Choroid plexus epithelial cell (primary cell): ENCODE results near the gene PHYH.
"Not testable (repeated sequence)": the region's sequence is repeated elsewhere in the genome, so short reads cannot be mapped to it uniquely, and the experiment has no call there.

Experiments
- DNase-seq: peaks from one replicate; pipeline ENCODE4 v3.0.0-alpha.2; 2010; ENCODE audit warnings: low read depth
- H3K4me3 ChIP-seq: 2 replicates; pipeline ENCODE4 v1.5.1; 2011; ENCODE audit warnings: low read depth, mild to moderate bottlenecking, control low read depth, low read length, moderate library complexity
- TF ChIP-seq, protein P1 (sequence below): conservative IDR thresholded peaks from 2 replicates; pipeline ENCODE4 v1.5.1; 2011; ENCODE audit warnings: low read depth, mild to moderate bottlenecking, control low read depth, inconsistent platforms, low read length, moderate library complexity

The PHYH gene

DNA sequence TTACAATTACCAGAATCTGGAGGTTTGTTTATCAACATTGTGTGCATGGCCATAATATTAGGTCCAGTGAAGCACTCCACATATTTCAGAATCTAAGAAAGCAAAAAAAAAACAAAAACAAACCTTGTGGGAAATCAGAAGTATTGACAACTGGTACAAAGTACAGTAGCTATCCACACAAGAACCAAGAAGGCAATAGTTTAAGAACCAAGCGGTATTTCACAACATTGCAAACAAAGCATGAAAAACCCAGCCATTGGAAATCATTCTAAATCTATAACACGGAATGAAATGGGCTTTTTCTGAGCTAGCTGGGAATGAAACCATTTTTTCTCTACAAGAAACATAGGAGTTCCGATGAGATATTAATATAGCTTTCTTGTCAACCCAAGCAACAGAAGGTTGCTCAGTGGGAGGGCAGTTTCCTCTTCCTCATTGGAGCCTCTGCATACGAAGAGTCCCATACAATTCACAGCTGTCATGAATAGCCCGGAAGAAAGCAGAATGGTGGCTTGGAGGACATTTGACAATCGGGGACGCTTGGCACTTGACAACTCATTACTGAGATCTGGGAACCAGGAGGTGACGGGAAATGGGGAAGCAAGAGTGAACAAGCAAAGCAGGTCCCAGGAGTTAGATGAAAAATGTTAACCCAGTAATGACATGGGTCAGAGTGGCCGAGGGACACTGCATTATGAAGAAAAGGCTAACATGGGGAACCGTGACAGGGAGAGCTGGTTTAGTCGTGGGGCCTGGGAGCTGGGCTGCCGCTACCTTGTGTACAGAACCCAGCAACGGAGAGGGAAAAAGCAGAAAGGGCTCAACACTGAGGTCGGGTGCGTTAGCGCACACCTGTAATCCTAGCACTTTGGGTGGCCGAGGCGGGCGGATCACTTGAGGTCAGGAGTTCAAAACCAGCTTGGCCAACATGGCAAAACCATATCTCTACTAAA is 7.8 kb downstream of the PHYH start:
- no peak overlapping the region for H3K4me3 ChIP-seq
- TF ChIP-seq, protein P1, sequence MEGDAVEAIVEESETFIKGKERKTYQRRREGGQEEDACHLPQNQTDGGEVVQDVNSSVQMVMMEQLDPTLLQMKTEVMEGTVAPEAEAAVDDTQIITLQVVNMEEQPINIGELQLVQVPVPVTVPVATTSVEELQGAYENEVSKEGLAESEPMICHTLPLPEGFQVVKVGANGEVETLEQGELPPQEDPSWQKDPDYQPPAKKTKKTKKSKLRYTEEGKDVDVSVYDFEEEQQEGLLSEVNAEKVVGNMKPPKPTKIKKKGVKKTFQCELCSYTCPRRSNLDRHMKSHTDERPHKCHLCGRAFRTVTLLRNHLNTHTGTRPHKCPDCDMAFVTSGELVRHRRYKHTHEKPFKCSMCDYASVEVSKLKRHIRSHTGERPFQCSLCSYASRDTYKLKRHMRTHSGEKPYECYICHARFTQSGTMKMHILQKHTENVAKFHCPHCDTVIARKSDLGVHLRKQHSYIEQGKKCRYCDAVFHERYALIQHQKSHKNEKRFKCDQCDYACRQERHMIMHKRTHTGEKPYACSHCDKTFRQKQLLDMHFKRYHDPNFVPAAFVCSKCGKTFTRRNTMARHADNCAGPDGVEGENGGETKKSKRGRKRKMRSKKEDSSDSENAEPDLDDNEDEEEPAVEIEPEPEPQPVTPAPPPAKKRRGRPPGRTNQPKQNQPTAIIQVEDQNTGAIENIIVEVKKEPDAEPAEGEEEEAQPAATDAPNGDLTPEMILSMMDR, result no peak
- DNase-seq, result no peak

DNA sequence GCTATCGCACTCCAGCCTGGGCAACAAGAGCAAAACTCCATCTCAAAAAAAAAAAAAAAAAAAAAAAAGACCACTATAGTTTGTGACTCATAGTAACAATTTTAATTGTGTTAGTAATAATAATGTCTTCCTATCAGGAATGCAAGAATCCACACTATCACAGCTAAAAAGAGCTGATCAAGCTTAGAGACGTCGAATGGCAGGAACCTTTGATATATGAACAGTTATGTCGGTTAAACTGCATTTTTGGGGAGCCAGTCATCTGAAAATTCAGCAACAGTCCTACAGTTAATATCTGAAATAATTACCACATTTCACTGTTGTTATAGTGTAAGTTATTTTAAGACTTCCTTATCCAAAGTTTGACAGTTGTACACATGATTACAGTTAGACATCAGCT is 8.8 kb downstream of the PHYH start:
- no peak overlapping the region for H3K4me3 ChIP-seq
- TF ChIP-seq, protein P1, result no peak
- no peak for DNase-seq

DNA sequence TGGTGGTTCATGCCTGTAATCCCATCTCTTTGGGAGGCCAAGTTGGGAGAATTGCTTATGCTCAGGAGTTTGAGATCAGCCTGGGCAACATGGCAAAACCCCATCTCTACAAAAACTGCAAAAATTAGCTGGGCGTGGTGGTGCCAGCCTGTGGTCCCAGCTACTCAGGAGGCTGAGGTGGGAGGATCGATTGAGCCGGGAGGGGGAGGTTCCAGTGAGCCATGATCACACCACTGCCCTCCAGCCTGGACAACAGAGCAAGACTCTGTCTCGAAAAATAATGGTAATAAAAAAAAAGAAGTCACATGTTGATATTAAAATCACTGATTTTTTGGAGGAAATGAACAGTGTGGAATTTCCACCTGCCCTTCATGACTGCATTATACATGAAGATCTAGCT is 15.8 kb downstream of the PHYH start:
- H3K4me3 ChIP-seq, result no peak overlapping the region
- no peak for DNase-seq

DNA sequence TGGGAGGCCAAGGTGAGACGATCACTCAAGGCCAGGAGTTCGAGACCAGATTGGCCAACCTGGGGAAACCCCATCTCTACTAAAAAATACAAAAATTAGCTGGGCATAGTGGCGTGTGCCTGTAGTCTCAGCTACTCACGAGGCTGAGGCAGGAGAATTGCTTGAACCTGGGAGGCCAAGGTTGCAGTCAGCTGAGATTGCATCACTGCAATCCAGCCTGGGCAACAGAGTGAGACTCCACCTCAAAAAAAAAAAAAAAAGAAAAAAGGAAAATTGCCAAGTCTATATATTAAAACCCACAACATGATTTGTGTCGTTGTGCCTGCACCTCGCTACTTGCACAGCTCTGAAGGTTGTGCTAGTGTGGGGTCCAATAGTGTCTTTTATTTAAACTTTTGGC is 17.5 kb downstream of the PHYH start:
- DNase-seq, H3K4me3 ChIP-seq: not testable (repeated sequence)

More for the DNA sequence above, 15.8 kb downstream of the PHYH start:
- TF ChIP-seq, protein P1, result no peak

DNA sequence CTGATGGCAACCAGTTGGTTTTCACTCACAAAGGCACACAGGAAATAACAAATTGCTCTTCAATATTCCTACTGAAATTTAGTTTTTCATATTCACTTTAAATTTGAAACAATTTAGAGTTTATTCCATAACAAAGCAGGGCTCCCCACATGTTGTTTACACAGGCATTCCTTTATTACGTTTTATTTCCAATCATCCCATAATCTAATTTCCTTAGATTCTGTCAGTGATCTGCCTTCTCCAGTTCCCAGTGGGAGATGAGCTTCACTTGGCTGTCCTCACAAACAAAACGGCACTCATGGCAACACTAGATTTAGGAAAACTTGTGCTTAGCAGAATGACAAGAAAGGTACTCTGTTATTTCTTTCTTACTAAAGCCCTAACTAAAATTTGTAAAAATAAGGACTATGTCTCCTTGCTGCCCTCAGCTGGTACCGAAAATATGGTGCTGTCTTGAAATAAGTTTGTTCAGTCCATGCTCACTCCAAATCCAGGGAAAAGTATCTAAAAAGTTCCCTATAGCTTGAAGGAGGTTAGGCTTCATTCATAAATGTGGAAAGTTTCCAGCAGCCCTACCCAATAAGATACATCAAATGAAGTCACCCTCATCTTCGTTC is 23.0 kb downstream of the PHYH start:
- TF ChIP-seq, protein P1, result peak; percentile 55
- DNase-seq, result peak; percentile 68
- H3K4me3 ChIP-seq, result no peak overlapping the region

DNA sequence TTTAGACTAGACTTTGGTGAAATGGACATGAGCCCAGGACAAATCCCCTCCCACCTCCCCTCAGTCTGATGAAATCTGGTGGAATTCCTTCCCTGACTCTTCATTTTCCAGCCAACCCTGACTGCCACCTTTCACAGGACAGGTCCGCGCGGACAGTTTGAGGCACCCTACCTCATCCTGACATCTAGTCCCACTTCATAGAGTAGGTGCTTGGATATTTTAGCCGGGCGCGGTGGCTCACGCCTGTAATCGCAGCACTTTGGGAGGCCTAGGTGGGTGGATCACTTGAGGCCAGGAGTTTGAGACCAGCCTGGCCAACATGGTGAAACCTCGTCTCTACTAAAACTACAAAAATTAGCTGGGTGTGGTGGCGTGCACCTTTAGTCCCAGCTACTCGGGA is 23.7 kb downstream of the PHYH start:
- DNase-seq, result not testable (repeated sequence)

DNA sequence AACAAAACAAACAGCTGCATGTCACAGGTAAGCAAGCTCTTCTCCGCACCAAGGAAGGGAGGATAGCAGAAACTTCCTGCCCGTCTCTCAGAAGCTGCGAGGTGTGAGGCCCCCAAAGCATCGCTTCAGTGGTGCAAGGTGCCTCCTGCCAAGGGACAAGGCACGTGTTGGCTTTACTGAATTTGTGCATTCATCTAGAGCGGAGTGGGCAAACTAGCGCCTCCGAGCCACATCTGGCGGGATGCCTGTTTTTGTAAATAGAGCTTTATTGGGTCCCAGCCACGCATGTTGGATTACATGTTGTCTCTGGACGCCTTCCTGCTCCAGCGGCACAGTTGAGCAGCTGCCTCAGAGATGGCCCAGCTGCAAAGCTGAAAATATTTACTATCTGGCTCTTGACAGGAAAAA is 27.7 kb downstream of the PHYH start:
- TF ChIP-seq, protein P1, result no peak
- H3K4me3 ChIP-seq, result peak overlapping the region; percentile 15
- DNase-seq, result peak; percentile 55

More for the DNA sequence above, 23.7 kb downstream of the PHYH start:
- not testable (repeated sequence) for H3K4me3 ChIP-seq
